Heart right ventricle (tissue), 16 donors: ENCODE measurements around the gene GBP7. TPM values are rescaled to one million over a fixed set of nuclear protein-coding genes. Genes with fewer than 3 reads are reported as not detected.
A peak's percentile ranks its signal among the peaks of the same experiment; 100 is the strongest.

Experiments
- ATAC-seq, 8 donors: fragments of 200-7000 bp; cut with Tn5 transposase; one replicate each; pipeline ENCODE4 v1.9.1; 2020; ENCODE audit warnings: mild to moderate bottlenecking in 8 of 8, moderate library complexity in 8 of 8, moderate number of reproducible peaks in 1 of 8
- DNase-seq, 2 donors: peaks; one replicate each; pipeline ENCODE4 v3.0.0-alpha.2; 2020
- H3K27ac ChIP-seq, 10 donors: fragments of 200-600 bp; sonication (generic) in 2 of 10; one replicate each; pipeline versions ENCODE4 v1.5.0 to v1.8.0; 2020 to 2022; ENCODE audit warnings: mild to moderate bottlenecking in 3 of 10
- H3K27me3 ChIP-seq, 7 donors: fragments of 200-600 bp; one replicate each; pipeline ENCODE4 v1.8.0; 2021 to 2022; ENCODE audit warnings: mild to moderate bottlenecking in 2 of 7
- H3K36me3 ChIP-seq, 9 donors: fragments of 200-600 bp; sonication (generic) in 1 of 9; one replicate each; pipeline versions ENCODE4 v1.5.0 to v1.8.0; 2020 to 2022; ENCODE audit warnings: mild to moderate bottlenecking in 2 of 9
- H3K4me1 ChIP-seq, 9 donors: fragments of 200-600 bp; sonication (generic) in 1 of 9; one replicate each; pipeline versions ENCODE4 v1.5.0 to v1.8.0; 2020 to 2022; ENCODE audit warnings: mild to moderate bottlenecking in 4 of 9
- H3K4me3 ChIP-seq, 10 donors: fragments of 200-600 bp; sonication (generic) in 2 of 10; one replicate each; pipeline versions ENCODE4 v1.5.0 to v1.8.0; 2020 to 2022; ENCODE audit warnings: mild to moderate bottlenecking in 7 of 10, moderate library complexity in 2 of 10
- H3K9me3 ChIP-seq, 11 donors: fragments of 200-600 bp in 10 of 11; sonication (generic) in 2 of 11; one replicate each; pipeline versions ENCODE4 v1.5.0 to v1.8.0; 2013 to 2022; ENCODE audit warnings: mild to moderate bottlenecking in 2 of 11, control low read depth in 1 of 11, moderate library complexity in 1 of 11
- WGBS, 2 donors: extraction: QIAGEN DNeasy Blood & Tissue Kit; methylation state at CpG; one replicate each; pipeline ENCODE4 v1.1.7; 2013; ENCODE audit warnings: inconsistent platforms in 1 of 2; 5-methylcytosine and 5-hydroxymethylcytosine counted together
- intact Hi-C, 10 donors: fragments of 100-400 bp; cut with DNase I; formaldehyde crosslinking; loops; one replicate each; pipeline versions ENCODE4 v1.11.1 to v1.14.2; 2022
- polyA plus RNA-seq, 2 donors: library from polyadenylated mRNA; stranded (reverse); fragments of 200-250 nt; gene quantifications; one replicate each; pipeline ENCODE4 v1.2.3, GENCODE V29; 2013
- total RNA-seq, 10 donors: library from RNA; stranded (reverse); fragmentation: NEBNext Ultra II Directional in 3 of 10; extraction: Animal tissue kit (Norgen Biotek cat#: 25700) in 3 of 10; gene quantifications; one replicate each; pipeline versions ENCODE4 v1.2.1 to v1.2.4, GENCODE V29; 2021 to 2023
- TF ChIP-seq, protein P1 (sequence below), 9 donors: fragments of 200-600 bp; sonication (generic) in 2 of 9; IDR thresholded peaks; one replicate each; pipeline versions ENCODE4 v1.5.0 to v1.8.0; 2021 to 2022; ENCODE audit warnings: antibody characterized with exemption in 9 of 9, mild to moderate bottlenecking in 5 of 9, moderate library complexity in 1 of 9
- donor health status: Arrhythmogenic right ventricular cardiomyopathy.
- donor health status: ischemic (EF 13 %, LVEDD 7.1; RV severe dilation, severe dysfunction).
- donor health status: healthy with polysubstance abuse.
- donor health status: DM: no; HTN: yes; CAD: no.
- donor health status: DM: no; HTN: no; CAD: no.
- donor health status: ischemic (EF 25% LVEDD 6.9; RV normal size, moderate dysfunction).
- donor health status: ischemic (EF 25% LVEDD 5.7; RV mildly dilated, moderate dysfunction).
- donor health status: healthy.
- donor health status: DM: yes; HTN: yes; CAD: no.
- donor health status: Ischemic cardiomyopathy.
- donor health status: ischemic (EF 35%, LVEDD 5.7; RV mildly dilated, moderate dysfunction).
- donor health status: nonischemic (EF 11% LVEDD 7.7; RV severe dilation, severe dysfunction).
- donor health status: DM: yes; HTN: yes; CAD: no.
- donor health status: PGD.
- donor health status: ischemic (EF 29% LVEDD 5.4; RV normal size, mild dysfunction).
- donor health status: nonischemic (EF 23%, LVEDD 6.1; RV moderate dilation, normal function).

The GBP7 gene
- total and polyA plus RNA-seq, 12 donors: 0.17 to 0.42 TPM; not detected in 10

DNA sequence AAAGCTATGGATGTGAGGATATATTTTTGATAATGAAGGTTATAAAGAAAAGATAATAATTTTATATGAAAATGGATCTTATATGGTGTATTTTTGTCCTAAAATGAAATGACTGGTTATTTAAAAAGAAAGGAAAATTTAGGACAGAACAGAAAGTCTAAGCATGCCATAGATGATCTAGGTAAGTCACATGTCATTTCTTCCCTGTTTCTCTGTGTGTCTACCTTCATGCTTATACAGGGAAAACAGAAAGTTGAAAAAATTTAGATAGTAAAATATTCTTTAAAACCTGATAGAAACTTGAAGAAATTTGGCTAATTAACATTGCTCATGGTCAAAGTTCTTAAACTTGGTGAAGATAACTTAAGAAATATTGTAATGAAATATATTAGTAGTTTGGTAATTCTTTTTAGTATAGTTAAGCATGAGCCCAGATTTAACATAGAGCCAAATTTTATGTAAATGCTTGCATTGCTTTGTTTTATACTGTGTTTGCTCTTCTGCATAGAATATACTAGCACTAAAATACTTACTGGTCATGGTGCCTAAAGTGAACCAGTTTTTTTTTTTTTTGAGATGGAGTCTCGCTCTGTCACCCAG is 35.3 kb upstream of the GBP7 start:
- Histone ChIP-seq H3K36me3 (no peaks in the 10 kb centered on the region), H3K27ac (no peak overlapping the region), H3K4me3 (no peak overlapping the region), H3K27me3 (no peaks in the 10 kb centered on the region), H3K4me1 (no peaks in the 10 kb centered on the region), H3K9me3 (peaks cover 0 to 26% (median 3%) of the 10 kb centered on the region in 11 donors)
- no peak for DNase-seq
- TF ChIP-seq, protein P1, sequence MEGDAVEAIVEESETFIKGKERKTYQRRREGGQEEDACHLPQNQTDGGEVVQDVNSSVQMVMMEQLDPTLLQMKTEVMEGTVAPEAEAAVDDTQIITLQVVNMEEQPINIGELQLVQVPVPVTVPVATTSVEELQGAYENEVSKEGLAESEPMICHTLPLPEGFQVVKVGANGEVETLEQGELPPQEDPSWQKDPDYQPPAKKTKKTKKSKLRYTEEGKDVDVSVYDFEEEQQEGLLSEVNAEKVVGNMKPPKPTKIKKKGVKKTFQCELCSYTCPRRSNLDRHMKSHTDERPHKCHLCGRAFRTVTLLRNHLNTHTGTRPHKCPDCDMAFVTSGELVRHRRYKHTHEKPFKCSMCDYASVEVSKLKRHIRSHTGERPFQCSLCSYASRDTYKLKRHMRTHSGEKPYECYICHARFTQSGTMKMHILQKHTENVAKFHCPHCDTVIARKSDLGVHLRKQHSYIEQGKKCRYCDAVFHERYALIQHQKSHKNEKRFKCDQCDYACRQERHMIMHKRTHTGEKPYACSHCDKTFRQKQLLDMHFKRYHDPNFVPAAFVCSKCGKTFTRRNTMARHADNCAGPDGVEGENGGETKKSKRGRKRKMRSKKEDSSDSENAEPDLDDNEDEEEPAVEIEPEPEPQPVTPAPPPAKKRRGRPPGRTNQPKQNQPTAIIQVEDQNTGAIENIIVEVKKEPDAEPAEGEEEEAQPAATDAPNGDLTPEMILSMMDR (IDR thresholded peaks at IDR 0.05): no peak
- no peak for ATAC-seq
- intact Hi-C loops: no loop called here
- WGBS, 2 donors: 94 to 96% methylated on average over 1 of the region's 1 CpG

- Histone ChIP-seq H3K4me3 (no peak overlapping the region), H3K27ac (no peak overlapping the region), H3K4me1 (peaks cover 0 to 3% (median 1%) of the 10 kb centered on the region in 9 donors), H3K9me3 (peaks cover 0 to 34% (median 16%) of the 10 kb centered on the region in 11 donors), H3K36me3 (no peaks in the 10 kb centered on the region), H3K27me3 (no peaks in the 10 kb centered on the region)
- 89 to 91% methylated on average over 3 of the region's 3 CpGs for WGBS, 2 donors
- no peak for DNase-seq
- intact Hi-C loops: loop anchor here in 1 of 10 donors (10.0 kb wide), 1 partner anchor 58 kb away; no protein-coding TSS in a partner anchor
- ATAC-seq: no peak
- TF ChIP-seq, protein P1 (IDR thresholded peaks at IDR 0.05): no peak
Measured at GRCh38 chr1:89206373-89206772, 30.6 kb upstream of the GBP7 start.

DNA sequence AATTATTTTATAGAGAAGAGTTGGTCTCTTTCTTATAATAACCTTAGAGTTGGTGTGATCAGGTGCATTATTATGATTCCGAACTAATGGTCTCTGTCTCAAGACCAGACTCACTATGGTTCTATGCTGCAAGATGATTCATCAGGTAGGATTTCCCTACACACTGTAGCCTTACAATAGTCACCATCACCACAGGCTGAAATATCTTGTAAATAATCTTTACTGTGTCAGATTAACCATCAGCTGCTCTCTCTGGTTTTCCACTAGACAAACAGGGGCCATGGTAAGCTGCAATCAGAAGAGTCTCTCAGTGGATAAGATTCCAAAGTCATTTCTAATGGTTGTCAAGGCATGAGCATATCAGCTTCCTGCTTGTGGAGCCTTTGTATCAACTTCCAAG is 27.4 kb upstream of the GBP7 start:
- Histone ChIP-seq H3K27ac (no peak overlapping the region), H3K36me3 (no peaks in the 10 kb centered on the region), H3K4me3 (no peak overlapping the region), H3K4me1 (peaks cover 0 to 25% (median 19%) of the 10 kb centered on the region in 9 donors), H3K27me3 (no peaks in the 10 kb centered on the region), H3K9me3 (peaks cover 0 to 22% (median 12%) of the 10 kb centered on the region in 11 donors)
- 98 to 100% methylated on average over 1 of the region's 1 CpG for WGBS, 2 donors
- DNase-seq (no peak), ATAC-seq (no peak)
- TF ChIP-seq, protein P1 (IDR thresholded peaks at IDR 0.05): no peak
- intact Hi-C loops: loop anchor here in 1 of 10 donors (10.0 kb wide), 1 partner anchor 62 kb away; no protein-coding TSS in a partner anchor

DNA sequence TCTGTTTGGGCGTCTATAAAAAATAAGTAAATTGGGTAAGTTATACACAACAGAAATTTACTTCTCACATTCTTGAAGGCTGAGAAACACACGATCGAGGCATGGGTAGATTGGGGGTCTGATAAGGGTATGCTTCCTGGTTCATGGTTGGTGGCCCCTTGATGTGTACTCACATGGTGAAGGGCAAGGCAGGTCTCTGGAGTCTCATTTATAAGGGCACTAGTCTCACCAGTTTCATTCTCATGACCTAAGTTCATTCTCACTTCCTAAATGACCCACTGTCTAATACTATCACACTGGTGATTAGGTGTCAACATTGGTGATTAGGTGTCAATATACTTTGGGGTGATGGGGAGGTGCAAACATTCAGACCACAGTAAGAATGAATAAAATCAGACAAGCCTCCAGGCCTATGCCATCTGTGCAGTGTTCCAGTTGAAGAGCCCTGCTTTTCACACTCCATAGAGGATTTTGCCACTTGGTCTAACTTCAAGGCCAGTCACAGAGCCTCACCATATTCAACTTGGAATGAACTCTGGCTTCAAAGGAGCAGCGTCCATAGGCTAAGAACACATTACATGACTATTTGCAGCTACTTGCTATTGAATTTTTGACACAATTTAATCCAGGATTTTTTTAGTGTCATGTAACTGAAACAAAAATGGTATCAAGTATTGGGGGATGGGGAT is 25.4 kb upstream of the GBP7 start:
- 63 to 65% methylated on average over 4 of the region's 4 CpGs for WGBS, 2 donors
- no peak overlapping the region for H3K4me3 ChIP-seq
- no peak for DNase-seq
- no peak for ATAC-seq
- no peaks in the 10 kb centered on the region for H3K27me3 ChIP-seq
- H3K9me3 ChIP-seq: peaks cover 0 to 19% (median 12%) of the 10 kb centered on the region in 11 donors
- peak overlapping the region in 7 of 10 donors; percentile 14 to 93 (median 34) for H3K27ac ChIP-seq
- TF ChIP-seq, protein P1 (IDR thresholded peaks at IDR 0.05): no peak
- H3K36me3 ChIP-seq: peaks cover 0 to 8% (median 0%) of the 10 kb centered on the region in 9 donors
- intact Hi-C loops: loop anchor here in 1 of 10 donors (10.0 kb wide), 1 partner anchor 64 kb away; no protein-coding TSS in a partner anchor
- peaks cover 0 to 38% (median 31%) of the 10 kb centered on the region in 9 donors for H3K4me1 ChIP-seq
